ENCODE results near the gene UBE2L3. TPM values are rescaled to one million over a fixed set of nuclear protein-coding genes. Genes with fewer than 3 reads are reported as not detected.
"Not testable (repeated sequence)": the region's sequence is repeated elsewhere in the genome, so short reads cannot be mapped to it uniquely, and the experiment has no call there.

UBE2L3 gene
- 10 to 100 TPM; 36.2 to 36.8 TPM for total RNA-seq
- long read RNA-seq, donor 1, transcript UBE2L3-201 (4 exons, 3,028 nt), result major isoform, 28 of 43 reads
- long read RNA-seq, donor 1, partial matches to known transcripts, result 5 of 43 reads
- long read RNA-seq, donor 1, other reads (novel, unspliced or antisense), result 10 of 43 reads
- long read RNA-seq, donor 2, transcript UBE2L3-201 (4 exons, 3,028 nt), result major isoform, 88 of 129 reads
- long read RNA-seq, donor 2, partial matches to known transcripts, result 33 of 129 reads
- long read RNA-seq, donor 2, other reads (novel, unspliced or antisense), result 4 of 129 reads

GRCh38 chr22:21567456-21568346 lies at the start of gene UBE2L3:
TSS of gene UBE2L3 (plus strand) at chr22:21567714. CDS start at chr22:21567745, 31 bp downstream.
- peak; percentile 95 for DNase-seq (ENCODE audit: low spot score)
- intact Hi-C loops (cut with DNase I), result loop anchor here in 1 of 2 donors (5.0 kb wide), 1 partner anchor 60 kb away; no protein-coding TSS in a partner anchor

- intact Hi-C loops (cut with DNase I); DNase-seq (ENCODE audit: low spot score): not testable (repeated sequence)
Observed at GRCh38 chr22:21526705-21527500, 40.6 kb upstream of the UBE2L3 start.

GRCh38 chr22:21531525-21531924 lies 36.0 kb upstream of the UBE2L3 start:
- DNase-seq (ENCODE audit: low spot score); intact Hi-C loops (cut with DNase I): not testable (repeated sequence)

GRCh38 chr22:21532863-21533648 lies 34.5 kb upstream of the UBE2L3 start:
- intact Hi-C loops (cut with DNase I); DNase-seq (ENCODE audit: low spot score): not testable (repeated sequence)

GRCh38 chr22:21539862-21540261 lies 27.7 kb upstream of the UBE2L3 start:
- intact Hi-C loops (cut with DNase I); DNase-seq (ENCODE audit: low spot score): not testable (repeated sequence)

GRCh38 chr22:21544432-21545322 lies 22.8 kb upstream of the UBE2L3 start:
- peak; percentile 13 for DNase-seq (ENCODE audit: low spot score)
- intact Hi-C loops (cut with DNase I), result not testable (repeated sequence)

GRCh38 chr22:21549558-21549957 lies 18.0 kb upstream of the UBE2L3 start:
- intact Hi-C loops (cut with DNase I); DNase-seq (ENCODE audit: low spot score): not testable (repeated sequence)

GRCh38 chr22:21550008-21550677 lies 17.4 kb upstream of the UBE2L3 start:
- intact Hi-C loops (cut with DNase I); DNase-seq (ENCODE audit: low spot score): not testable (repeated sequence)

- DNase-seq (ENCODE audit: low spot score); intact Hi-C loops (cut with DNase I): not testable (repeated sequence)
Observed at GRCh38 chr22:21550678-21551047, 16.9 kb upstream of the UBE2L3 start.

- DNase-seq (ENCODE audit: low spot score); intact Hi-C loops (cut with DNase I): not testable (repeated sequence)
Observed at GRCh38 chr22:21551361-21551760, 16.2 kb upstream of the UBE2L3 start, which contains the start of gene RIMBP3C. TSS of gene RIMBP3C (minus strand) at chr22:21551461. CDS start at chr22:21550976, 485 bp downstream.

- intact Hi-C loops (cut with DNase I), result not testable (repeated sequence)
- peak; percentile 22 for DNase-seq (ENCODE audit: low spot score)
Observed at GRCh38 chr22:21559345-21560125, 8.0 kb upstream of the UBE2L3 start.

- DNase-seq (ENCODE audit: low spot score), result not testable (repeated sequence)
Observed at GRCh38 chr22:21560657-21561056, 6.9 kb upstream of the UBE2L3 start.

GRCh38 chr22:21563912-21564311 lies 3.6 kb upstream of the UBE2L3 start:
- DNase-seq (ENCODE audit: low spot score), result peak; percentile 2
- intact Hi-C loops (cut with DNase I), result no loop called here

More at GRCh38 chr22:21560657-21561056, 6.9 kb upstream of the UBE2L3 start:
- intact Hi-C loops (cut with DNase I), result not testable (repeated sequence)

GRCh38 chr22:21564411-21564810 lies 3.1 kb upstream of the UBE2L3 start:
- peak; percentile 60 for DNase-seq (ENCODE audit: low spot score)

GRCh38 chr22:21568347-21569075 lies 997 bp downstream of the UBE2L3 start:
- DNase-seq (ENCODE audit: low spot score), result no peak
- intact Hi-C loops (cut with DNase I), result loop anchor here in 1 of 2 donors (5.0 kb wide), 1 partner anchor 59 kb away; no protein-coding TSS in a partner anchor

More at GRCh38 chr22:21564411-21564810, 3.1 kb upstream of the UBE2L3 start:
- intact Hi-C loops (cut with DNase I), result no loop called here
